OCI-LY7 (cell line): ENCODE results near the gene CPEB1. TPM values are rescaled to one million over a fixed set of nuclear protein-coding genes. Genes with fewer than 3 reads are reported as not detected.

ENCODE experiments used
- BruUV-seq: library from RNA; stranded (reverse); fragments of 400-500 nt; replicated peaks from 2 replicates; lab custom pipeline; 2021; lab: Mats Ljungman, UMichigan
- CTCF ChIA-PET: fragments of 300-600 bp; sonication (Branson Sonifier 250); formaldehyde crosslinking; loops from one replicate; lab custom pipeline; 2022; ENCODE audit warnings: antibody characterized with exemption; ENCODE audit not compliant: unreplicated experiment; lab: Charles Lee
- POLR2A ChIA-PET: fragments of 300-600 bp; sonication (Branson Sonifier 250); formaldehyde crosslinking; loops from one replicate; lab custom pipeline; 2022; ENCODE audit warnings: antibody characterized with exemption; lab: Charles Lee
- DNase-seq: peaks from one replicate; pipeline ENCODE4 v3.0.0-alpha.2; 2015; ENCODE audit warnings: low spot score
- H2AFZ ChIP-seq: fragments of 200-600 bp; sonication (generic), shearing (Covaris generic); 2 replicates; pipeline ENCODE4 v1.6.1; 2014; ENCODE audit warnings: mild to moderate bottlenecking, antibody characterized with exemption, low read length, moderate library complexity
- H3K27ac ChIP-seq: fragments of 200-600 bp; sonication (generic); 2 replicates; pipeline ENCODE4 v1.5.1; 2014; ENCODE audit warnings: mixed run types, low read depth, mild to moderate bottlenecking, moderate library complexity, low read length, inconsistent platforms; ENCODE audit not compliant: poor library complexity, severe bottlenecking
- H3K36me3 ChIP-seq: fragments of 200-600 bp; sonication (generic); 2 replicates; pipeline ENCODE4 v1.6.1; 2014; ENCODE audit warnings: mild to moderate bottlenecking, antibody characterized with exemption, low read length, moderate library complexity, mixed read lengths; ENCODE audit not compliant: insufficient read depth
- H3K4me1 ChIP-seq: fragments of 200-600 bp; sonication (generic); 2 replicates; pipeline ENCODE4 v1.5.1; 2014; ENCODE audit warnings: mild to moderate bottlenecking, low read length; ENCODE audit not compliant: insufficient read depth, poor library complexity, severe bottlenecking
- H3K4me2 ChIP-seq: fragments of 200-600 bp; sonication (generic); 2 replicates; pipeline ENCODE4 v1.6.1; 2014; ENCODE audit warnings: mild to moderate bottlenecking, low read length
- H3K4me3 ChIP-seq: fragments of 200-600 bp; sonication (generic); 2 replicates; pipeline ENCODE4 v1.5.1; 2014; ENCODE audit warnings: mild to moderate bottlenecking, low read depth, low read length; ENCODE audit not compliant: poor library complexity, severe bottlenecking
- H3K79me2 ChIP-seq: fragments of 200-600 bp; sonication (generic); 2 replicates; pipeline ENCODE4 v1.6.1; 2016; ENCODE audit warnings: low read depth, mild to moderate bottlenecking, low read length, moderate library complexity, mixed read lengths; ENCODE audit not compliant: insufficient read depth
- H3K9me2 ChIP-seq: fragments of 200-600 bp; sonication (generic); 2 replicates; pipeline ENCODE4 v1.6.1; 2016; ENCODE audit warnings: mild to moderate bottlenecking, low read length, mixed read lengths; ENCODE audit not compliant: insufficient read depth
- H3K9me3 ChIP-seq: fragments of 200-600 bp; sonication (generic); 2 replicates; pipeline ENCODE4 v1.6.1; 2014; ENCODE audit warnings: mild to moderate bottlenecking, mixed run types, low read length, mixed read lengths
- H4K20me1 ChIP-seq: fragments of 200-600 bp; sonication (generic); 2 replicates; pipeline ENCODE4 v1.6.1; 2014; ENCODE audit warnings: mild to moderate bottlenecking, antibody characterized with exemption, low read length, moderate library complexity, mixed read lengths; ENCODE audit not compliant: insufficient read depth
- EZH2phosphoT487 ChIP-seq: fragments of 200-600 bp; sonication (generic); IDR thresholded peaks from 2 replicates; pipeline ENCODE4 v1.6.1; 2018; ENCODE audit warnings: low read depth, borderline replicate concordance, mild to moderate bottlenecking, mixed run types, antibody characterized with exemption, low read length, moderate library complexity, mixed read lengths
- intact Hi-C: fragments of 100-400 bp; cut with micrococcal nuclease; formaldehyde crosslinking; loops from one replicate; pipeline ENCODE4 v1.10.0; 2022; ENCODE audit not compliant: unreplicated experiment
- total RNA-seq, 2 experiments: library from RNA; depleted of rRNA in 1 of 2; stranded (reverse); fragments of >200 nt in 1 of 2; shearing (Covaris generic) in 1 of 2; gene quantifications; 2 replicates each; pipeline ENCODE4 v1.2.3, GENCODE V29; 2014 to 2022
- TF ChIP-seq, protein P1 (sequence below): fragments of 200-600 bp; sonication (generic); conservative IDR thresholded peaks from 2 replicates; pipeline ENCODE4 v1.5.1; 2014; ENCODE audit warnings: mild to moderate bottlenecking, antibody characterized with exemption, low read length, moderate library complexity, mixed read lengths

CPEB1 gene
- total RNA-seq, 2 experiments from 2014 or later, result not detected

DNA sequence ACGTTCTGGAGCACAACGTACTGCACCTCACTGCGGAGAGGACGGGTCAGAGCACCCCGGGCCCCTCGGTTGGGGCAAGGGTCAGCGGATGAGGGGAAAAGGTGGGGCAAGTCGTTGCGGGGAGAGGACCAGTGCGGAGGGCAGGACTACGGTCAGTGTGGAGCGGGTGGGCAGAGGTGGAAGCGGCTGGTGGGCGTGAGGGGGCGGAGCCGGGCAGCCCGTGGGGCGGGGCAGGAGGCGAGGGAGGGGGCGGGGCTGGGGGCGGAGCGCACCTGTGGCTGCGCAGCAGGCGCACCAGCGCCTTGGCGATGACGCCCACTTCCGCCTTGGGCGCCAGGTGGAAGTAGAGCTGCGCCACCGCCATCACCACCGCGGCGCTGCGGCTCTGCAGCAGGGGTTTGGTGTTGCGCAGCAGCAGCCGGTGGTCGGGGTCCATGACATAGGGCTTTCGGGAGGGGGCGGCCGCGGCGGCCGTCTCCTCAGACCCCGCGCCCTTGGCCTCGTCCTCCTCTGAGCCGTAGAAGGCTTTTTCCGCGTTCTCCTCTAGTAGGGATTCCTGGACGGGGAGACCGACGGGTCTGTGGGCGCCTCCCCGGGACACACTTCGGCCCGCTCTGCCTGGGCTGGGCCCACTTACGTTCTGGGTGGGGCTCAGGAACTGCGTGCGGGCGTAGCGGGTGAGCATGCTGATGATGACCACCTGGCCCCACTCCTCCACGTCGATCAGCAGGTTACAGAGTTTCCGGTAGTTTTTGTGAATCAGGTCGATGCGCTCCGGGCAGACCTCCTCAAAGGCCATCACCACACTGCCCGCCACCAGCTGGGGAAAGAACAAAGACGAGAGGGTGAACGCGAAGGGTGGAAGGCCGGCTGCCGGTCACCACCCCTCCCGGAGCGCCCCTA lies 33.3 kb upstream of the CPEB1 start:
- intact Hi-C loops, result no loop called here
- Histone ChIP-seq H2AFZ (peak overlapping the region; percentile 76; the same call in 1 of the 2 replicates), H3K79me2 (no peaks in the 10 kb centered on the region), H3K9me2 (no peaks in the 10 kb centered on the region), H3K9me3 (no peaks in the 10 kb centered on the region), H3K4me2 (peak overlapping the region; percentile 60; the same call in 1 of the 2 replicates), H3K27ac (no peak overlapping the region), H3K4me3 (peak overlapping the region; percentile 50), H3K4me1 (no peaks in the 10 kb centered on the region), H3K36me3 (no peaks in the 10 kb centered on the region), H4K20me1 (no peaks in the 10 kb centered on the region)
- DNase-seq, result peak; percentile 65
- TF ChIP-seq EZH2phosphoT487, result no peak
- TF ChIP-seq, protein P1, sequence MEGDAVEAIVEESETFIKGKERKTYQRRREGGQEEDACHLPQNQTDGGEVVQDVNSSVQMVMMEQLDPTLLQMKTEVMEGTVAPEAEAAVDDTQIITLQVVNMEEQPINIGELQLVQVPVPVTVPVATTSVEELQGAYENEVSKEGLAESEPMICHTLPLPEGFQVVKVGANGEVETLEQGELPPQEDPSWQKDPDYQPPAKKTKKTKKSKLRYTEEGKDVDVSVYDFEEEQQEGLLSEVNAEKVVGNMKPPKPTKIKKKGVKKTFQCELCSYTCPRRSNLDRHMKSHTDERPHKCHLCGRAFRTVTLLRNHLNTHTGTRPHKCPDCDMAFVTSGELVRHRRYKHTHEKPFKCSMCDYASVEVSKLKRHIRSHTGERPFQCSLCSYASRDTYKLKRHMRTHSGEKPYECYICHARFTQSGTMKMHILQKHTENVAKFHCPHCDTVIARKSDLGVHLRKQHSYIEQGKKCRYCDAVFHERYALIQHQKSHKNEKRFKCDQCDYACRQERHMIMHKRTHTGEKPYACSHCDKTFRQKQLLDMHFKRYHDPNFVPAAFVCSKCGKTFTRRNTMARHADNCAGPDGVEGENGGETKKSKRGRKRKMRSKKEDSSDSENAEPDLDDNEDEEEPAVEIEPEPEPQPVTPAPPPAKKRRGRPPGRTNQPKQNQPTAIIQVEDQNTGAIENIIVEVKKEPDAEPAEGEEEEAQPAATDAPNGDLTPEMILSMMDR, result no peak
- POLR2A ChIA-PET, result interaction anchor here (0.6 kb wide), 1 partner anchor 76 kb away, joined by 3 read pairs; no protein-coding TSS in a partner anchor
- CTCF ChIA-PET, result no interaction called here
- BruUV-seq, result no TSS peak

DNA sequence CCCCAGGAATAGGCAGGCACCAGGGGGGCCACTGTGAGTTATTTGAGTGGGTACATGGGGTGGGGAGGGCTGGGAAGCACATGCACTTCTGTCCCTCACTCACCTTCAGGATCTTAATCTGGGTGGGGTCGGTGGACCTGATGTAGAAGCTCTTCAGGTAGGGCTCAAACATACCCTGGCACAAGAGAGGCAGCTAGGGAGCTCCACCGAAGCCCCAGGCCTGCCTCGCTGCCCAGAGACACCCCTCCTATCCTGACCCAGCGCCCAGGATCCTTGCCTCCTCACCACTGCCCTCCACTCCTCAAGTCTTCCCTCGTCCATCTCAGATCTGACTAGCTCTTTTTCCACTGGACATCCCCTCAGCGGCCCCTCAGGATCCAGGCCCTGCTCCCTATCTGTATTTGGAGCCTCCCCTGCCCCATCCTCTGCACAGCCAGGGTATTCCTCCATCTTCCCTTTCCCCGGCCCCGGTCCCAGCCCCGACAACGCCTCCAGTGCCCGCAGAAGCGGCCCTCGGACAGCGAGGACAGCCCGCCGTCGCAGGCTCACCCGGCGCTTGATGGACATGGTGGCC lies 32.5 kb upstream of the CPEB1 start:
- POLR2A ChIA-PET, result interaction anchor here (0.7 kb wide), 1 partner anchor 295 kb away, joined by 7 read pairs; no protein-coding TSS in a partner anchor
- no peaks in the 10 kb centered on the region for H3K36me3 ChIP-seq
- no peaks in the 10 kb centered on the region for H3K4me1 ChIP-seq
- DNase-seq, result no peak
- no peaks in the 10 kb centered on the region for H4K20me1 ChIP-seq
- H3K4me2 ChIP-seq, result peak overlapping the region; percentile 19; the same call in 1 of the 2 replicates
- no peak for TF ChIP-seq EZH2phosphoT487
- TF ChIP-seq, protein P1, result no peak
- H2AFZ ChIP-seq, result no peak overlapping the region
- H3K9me2 ChIP-seq, result no peaks in the 10 kb centered on the region
- H3K27ac ChIP-seq, result no peak overlapping the region
- H3K4me3 ChIP-seq, result no peak overlapping the region
- no TSS peak for BruUV-seq
- intact Hi-C loops, result no loop called here
- H3K9me3 ChIP-seq, result no peaks in the 10 kb centered on the region
- H3K79me2 ChIP-seq, result no peaks in the 10 kb centered on the region
- CTCF ChIA-PET, result no interaction called here
